IMR-90 (cell line): ENCODE results near the gene CAMK2D. TPM values are rescaled to one million over a fixed set of nuclear protein-coding genes. Genes with fewer than 3 reads are reported as not detected.

Experiments used
- ATAC-seq: fragments of 200-7000 bp; cut with Tn5 transposase; 2 replicates; pipeline ENCODE4 v1.9.1; 2020; ENCODE audit warnings: low read depth, mild to moderate bottlenecking, moderate library complexity
- BruUV-seq: library from RNA; stranded (reverse); fragments of 400-500 nt; replicated peaks from 2 replicates; lab custom pipeline; 2021; lab: Mats Ljungman, UMichigan
- CTCF ChIA-PET: fragments of 300-600 bp; formaldehyde crosslinking; extraction: SDS; loops from one replicate; lab custom pipeline; 2021; ENCODE audit warnings: antibody characterized with exemption; lab: Yijun Ruan, JAX
- POLR2A ChIA-PET: fragments of 300-600 bp; sonication (Branson Sonifier 250); formaldehyde crosslinking; loops from one replicate; lab custom pipeline; 2022; ENCODE audit warnings: antibody characterized with exemption; ENCODE audit not compliant: unreplicated experiment; lab: Charles Lee
- DNase-seq: peaks from one replicate; pipeline ENCODE4 v3.0.0; 2013
- H2AFZ ChIP-seq: replicated peaks from 2 replicates; pipeline ENCODE3; 2013; ENCODE audit warnings: low read length, mild to moderate bottlenecking; ENCODE audit not compliant: poor library complexity
- H2AK5ac ChIP-seq: 2 replicates; pipeline ENCODE4 v1.6.1; 2013; ENCODE audit warnings: low read depth, low read length, inconsistent platforms
- H2AK9ac ChIP-seq: replicated peaks from 2 replicates; pipeline ENCODE3; 2013; ENCODE audit warnings: mild to moderate bottlenecking, low read depth, low read length, moderate library complexity; ENCODE audit not compliant: poor library complexity
- H2BK120ac ChIP-seq: 2 replicates; pipeline ENCODE4 v1.6.1; 2013; ENCODE audit warnings: low read depth, low read length, inconsistent platforms
- H2BK15ac ChIP-seq: 3 replicates; pipeline ENCODE4 v1.6.1; 2013; ENCODE audit warnings: low read depth, low read length, inconsistent platforms
- H2BK20ac ChIP-seq: 2 replicates; pipeline ENCODE4 v1.6.1; 2013; ENCODE audit warnings: low read depth, mild to moderate bottlenecking, inconsistent platforms, low read length, moderate library complexity
- H2BK5ac ChIP-seq: 2 replicates; pipeline ENCODE4 v1.6.1; 2013; ENCODE audit warnings: mild to moderate bottlenecking, low read depth, low read length, inconsistent platforms; ENCODE audit not compliant: poor library complexity, severe bottlenecking
- H3K14ac ChIP-seq: replicated peaks from 2 replicates; pipeline ENCODE4 v1.6.1; 2013; ENCODE audit warnings: low read depth, low read length, inconsistent platforms
- H3K18ac ChIP-seq: 2 replicates; pipeline ENCODE4 v1.6.1; 2013; ENCODE audit warnings: low read depth, low read length, control low read depth
- H3K23ac ChIP-seq: 2 replicates; pipeline ENCODE4 v1.6.1; 2013; ENCODE audit warnings: low read depth, low read length, inconsistent platforms
- H3K27ac ChIP-seq: 2 replicates; pipeline ENCODE4 v1.5.1; 2013; ENCODE audit warnings: mild to moderate bottlenecking, control low read depth, low read length; ENCODE audit not compliant: insufficient read depth
- H3K27me3 ChIP-seq: 2 replicates; pipeline ENCODE4 v1.6.1; 2013; ENCODE audit warnings: low read length; ENCODE audit not compliant: control insufficient read depth, insufficient read depth
- H3K36me3 ChIP-seq: 2 replicates; pipeline ENCODE4 v1.6.1; 2013; ENCODE audit warnings: low read length, mixed read lengths; ENCODE audit not compliant: control insufficient read depth, insufficient read depth
- H3K4ac ChIP-seq: 2 replicates; pipeline ENCODE4 v1.6.1; 2013; ENCODE audit warnings: low read depth, low read length, inconsistent platforms
- H3K4me1 ChIP-seq: 2 replicates; pipeline ENCODE4 v1.6.1; 2013; ENCODE audit warnings: low read length, mixed read lengths; ENCODE audit not compliant: control insufficient read depth, insufficient read depth
- H3K4me2 ChIP-seq: 2 replicates; pipeline ENCODE4 v1.6.1; 2013; ENCODE audit warnings: low read depth, mild to moderate bottlenecking, control low read depth, low read length, moderate library complexity
- H3K4me3 ChIP-seq: 2 replicates; pipeline ENCODE4 v1.5.1; 2013; ENCODE audit warnings: low read depth, mild to moderate bottlenecking, control low read depth, low read length, moderate library complexity; ENCODE audit not compliant: insufficient read depth
- H3K56ac ChIP-seq: 2 replicates; pipeline ENCODE4 v1.6.1; 2013; ENCODE audit warnings: low read length, inconsistent platforms; ENCODE audit not compliant: insufficient read depth; ENCODE audit errors: extremely low read depth
- H3K79me1 ChIP-seq, 2 experiments: 2 replicates each; pipeline ENCODE4 v1.6.1; 2013; ENCODE audit warnings: low read length in 2 of 2, inconsistent platforms in 1 of 2, low read depth in 1 of 2
- H3K9ac ChIP-seq: 2 replicates; pipeline ENCODE4 v1.6.1; 2013; ENCODE audit warnings: low read depth, low read length, control low read depth
- H3K9me1 ChIP-seq: 2 replicates; pipeline ENCODE4 v1.6.1; 2013; ENCODE audit warnings: low read length, inconsistent platforms; ENCODE audit not compliant: insufficient read depth
- H3K9me3 ChIP-seq: 2 replicates; pipeline ENCODE4 v1.6.1; 2013; ENCODE audit warnings: low read length; ENCODE audit not compliant: control insufficient read depth, insufficient read depth
- H4K20me1 ChIP-seq: 2 replicates; pipeline ENCODE4 v1.6.1; 2013; ENCODE audit warnings: low read length, inconsistent platforms; ENCODE audit not compliant: insufficient read depth
- H4K5ac ChIP-seq: 2 replicates; pipeline ENCODE4 v1.6.1; 2013; ENCODE audit warnings: mild to moderate bottlenecking, low read depth, low read length, control low read depth
- H4K8ac ChIP-seq, 2 experiments: 2 replicates each; pipeline ENCODE4 v1.6.1; 2013; ENCODE audit warnings: low read depth in 2 of 2, low read length in 2 of 2, control low read depth in 1 of 2, inconsistent platforms in 1 of 2
- H4K91ac ChIP-seq: 2 replicates; pipeline ENCODE4 v1.6.1; 2013; ENCODE audit warnings: low read depth, low read length, inconsistent platforms; ENCODE audit not compliant: insufficient read depth
- CEBPB ChIP-seq: IDR thresholded peaks from 2 replicates; pipeline ENCODE4 v1.6.1; 2012; ENCODE audit warnings: low read depth, low read length, improper control_type of control experiment
- CHD1 ChIP-seq: IDR thresholded peaks from 2 replicates; pipeline ENCODE4 v1.6.1; 2012; ENCODE audit warnings: low read depth, low read length, improper control_type of control experiment
- FOS ChIP-seq: fragments of 150-350 bp; IDR thresholded peaks from 2 replicates; pipeline ENCODE4 v1.6.1; 2016; ENCODE audit warnings: low read depth, low read length
- MAZ ChIP-seq: IDR thresholded peaks from 2 replicates; pipeline ENCODE4 v1.6.1; 2012; ENCODE audit warnings: low read depth, mild to moderate bottlenecking, low read length, improper control_type of control experiment, moderate library complexity, borderline replicate concordance
- MXI1 ChIP-seq: IDR thresholded peaks from 2 replicates; pipeline ENCODE4 v1.6.1; 2012; ENCODE audit warnings: low read depth, mild to moderate bottlenecking, low read length, moderate library complexity, borderline replicate concordance
- NFE2L2 ChIP-seq: fragments of 150-350 bp; IDR thresholded peaks from 2 replicates; pipeline ENCODE4 v1.6.1; 2016; ENCODE audit warnings: low read depth, mild to moderate bottlenecking, low read length
- POLR2A ChIP-seq: IDR thresholded peaks from 2 replicates; pipeline ENCODE4 v1.6.1; 2012; ENCODE audit warnings: mild to moderate bottlenecking, low read depth, low read length
- RCOR1 ChIP-seq: IDR thresholded peaks from 2 replicates; pipeline ENCODE4 v1.6.1; 2012; ENCODE audit warnings: mild to moderate bottlenecking, low read length, improper control_type of control experiment; ENCODE audit not compliant: insufficient replicate concordance
- RFX5 ChIP-seq: IDR thresholded peaks from 2 replicates; pipeline ENCODE4 v1.8.0; 2012; ENCODE audit warnings: low read depth, mild to moderate bottlenecking, low read length, moderate library complexity
- SMC3 ChIP-seq: fragments of 150-350 bp; IDR thresholded peaks from 2 replicates; pipeline ENCODE4 v1.6.1; 2016; ENCODE audit warnings: low read depth, mild to moderate bottlenecking, antibody characterized with exemption, low read length, moderate library complexity
- WGBS, 2 experiments: methylation state at CpG; one replicate each; pipeline versions ENCODE4 v1.1.5 to v1.1.7; 2013; ENCODE audit warnings: missing lambda C conversion rate in 2 of 2; ENCODE audit not compliant: insufficient read length in 1 of 2; ENCODE audit errors: extremely low coverage in 2 of 2; 5-methylcytosine and 5-hydroxymethylcytosine counted together
- dilution Hi-C: fragments of 300-500 bp; cut with HindIII; formaldehyde crosslinking; loops from one replicate; pipeline ENCODE4 v1.14.3; 2018; ENCODE audit warnings: low sequenced_read_pairs; ENCODE audit not compliant: unreplicated experiment
- in situ Hi-C: fragments of 300-500 bp; cut with MboI; formaldehyde crosslinking; loops from 3 replicates; pipeline ENCODE4 v1.14.3; 2019; ENCODE audit warnings: low sequenced_read_pairs, inconsistent platforms, mixed read lengths
- intact Hi-C: fragments of 100-400 bp; cut with micrococcal nuclease; formaldehyde crosslinking; loops from 2 replicates; pipeline ENCODE4 v1.10.0; 2022
- polyA plus RNA-seq, 3 experiments: library from polyadenylated mRNA; depleted of rRNA; stranded (reverse); fragments of >200 nt; gene quantifications; 2 replicates each; pipeline ENCODE4 v1.2.3, GENCODE V29; 2012; ENCODE audit warnings: low replicate concordance in 1 of 3
- total RNA-seq: library from RNA; depleted of rRNA; stranded (reverse); fragments of >200 nt; gene quantifications from 2 replicates; pipeline ENCODE4 v1.2.3, GENCODE V29; 2012
- TF ChIP-seq, protein P1 (sequence below): conservative IDR thresholded peaks from 2 replicates; pipeline ENCODE4 v1.5.1; 2012; ENCODE audit warnings: mild to moderate bottlenecking, low read depth, low read length, improper control_type of control experiment

CAMK2D gene
- total and polyA plus RNA-seq, 2 of the 4 experiments (the other 2 are of a cell fraction) = 44.6 to 156 TPM

DNA sequence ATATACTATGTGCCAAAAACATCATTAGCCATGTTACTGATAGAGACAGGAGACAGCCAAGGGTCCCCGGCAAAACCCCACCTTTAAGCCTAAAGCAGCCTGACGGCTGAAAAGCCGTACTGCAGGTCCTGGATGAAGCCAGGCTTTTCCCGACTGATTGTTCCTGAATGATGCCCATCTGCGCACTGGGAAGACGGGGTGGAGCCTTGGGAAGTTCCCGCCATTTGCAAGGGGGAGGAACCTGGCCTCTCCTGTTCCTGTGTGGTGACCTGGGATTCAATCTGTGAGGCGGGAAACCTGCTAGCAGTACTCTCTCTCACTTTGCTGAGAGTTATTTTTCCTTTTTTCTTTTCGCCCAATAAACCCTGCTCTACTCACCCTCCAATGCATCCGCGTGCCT, 15.1 kb upstream of the CAMK2D start:
- Histone ChIP-seq H2BK120ac (no peak overlapping the region), H3K18ac (no peak overlapping the region), H2AK5ac (no peak overlapping the region), H3K4me3 (no peak overlapping the region), H4K5ac (no peak overlapping the region), H3K23ac (no peak overlapping the region), H3K9ac (no peak overlapping the region), H3K9me3 (no peaks in the 10 kb centered on the region), H3K9me1 (no peaks in the 10 kb centered on the region), H3K56ac (no peak overlapping the region), H3K4ac (no peak overlapping the region), H4K20me1 (no peaks in the 10 kb centered on the region), H3K14ac (no peak overlapping the region), H4K91ac (no peak overlapping the region), H3K79me1 (no peaks in the 10 kb centered on the region), H3K27ac (no peak overlapping the region), H4K8ac (no peak overlapping the region), H2BK15ac (no peak overlapping the region), H2BK20ac (no peak overlapping the region), H3K27me3 (no peaks in the 10 kb centered on the region), H2BK5ac (no peak overlapping the region), H2AFZ (no peak overlapping the region), H3K4me1 (no peaks in the 10 kb centered on the region), H3K4me2 (no peak overlapping the region), H2AK9ac (no peak overlapping the region), H3K36me3 (no peaks in the 10 kb centered on the region)
- ChIA-PET POLR2A (no interaction called here), CTCF (interaction anchor here (0.6 kb wide), 1 partner anchor 14 kb away, joined by 3 read pairs; no protein-coding TSS in a partner anchor)
- intact Hi-C loops = no loop called here
- ATAC-seq (no peak), DNase-seq (no peak)
- no TSS peak for BruUV-seq
- WGBS, 2 experiments = no CpG with 5 or more reads among the region's 11 CpGs
- dilution Hi-C loops = no loop called here
- in situ Hi-C loops = loop anchor here (10.0 kb wide), 1 partner anchor 372 kb away; no protein-coding TSS in a partner anchor
- TF ChIP-seq SMC3 = no peak
- no peak for TF ChIP-seq NFE2L2
- TF ChIP-seq POLR2A = no peak
- TF ChIP-seq FOS = no peak
- TF ChIP-seq MXI1 = no peak
- no peak for TF ChIP-seq CHD1
- no peak for TF ChIP-seq RCOR1
- TF ChIP-seq, protein P1, sequence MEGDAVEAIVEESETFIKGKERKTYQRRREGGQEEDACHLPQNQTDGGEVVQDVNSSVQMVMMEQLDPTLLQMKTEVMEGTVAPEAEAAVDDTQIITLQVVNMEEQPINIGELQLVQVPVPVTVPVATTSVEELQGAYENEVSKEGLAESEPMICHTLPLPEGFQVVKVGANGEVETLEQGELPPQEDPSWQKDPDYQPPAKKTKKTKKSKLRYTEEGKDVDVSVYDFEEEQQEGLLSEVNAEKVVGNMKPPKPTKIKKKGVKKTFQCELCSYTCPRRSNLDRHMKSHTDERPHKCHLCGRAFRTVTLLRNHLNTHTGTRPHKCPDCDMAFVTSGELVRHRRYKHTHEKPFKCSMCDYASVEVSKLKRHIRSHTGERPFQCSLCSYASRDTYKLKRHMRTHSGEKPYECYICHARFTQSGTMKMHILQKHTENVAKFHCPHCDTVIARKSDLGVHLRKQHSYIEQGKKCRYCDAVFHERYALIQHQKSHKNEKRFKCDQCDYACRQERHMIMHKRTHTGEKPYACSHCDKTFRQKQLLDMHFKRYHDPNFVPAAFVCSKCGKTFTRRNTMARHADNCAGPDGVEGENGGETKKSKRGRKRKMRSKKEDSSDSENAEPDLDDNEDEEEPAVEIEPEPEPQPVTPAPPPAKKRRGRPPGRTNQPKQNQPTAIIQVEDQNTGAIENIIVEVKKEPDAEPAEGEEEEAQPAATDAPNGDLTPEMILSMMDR = no peak
- no peak for TF ChIP-seq MAZ
- TF ChIP-seq CEBPB = no peak
- no peak for TF ChIP-seq RFX5
